Stromal cell of bone marrow (primary cell): Measurements from ENCODE around the gene RTRAF.
A peak's percentile ranks its signal among the peaks of the same experiment; 100 is the strongest.

ENCODE experiments used
- DNase-seq: peaks from one replicate; pipeline ENCODE4 v3.0.0-alpha.2; 2012; ENCODE audit warnings: low read depth

RTRAF gene

DNA sequence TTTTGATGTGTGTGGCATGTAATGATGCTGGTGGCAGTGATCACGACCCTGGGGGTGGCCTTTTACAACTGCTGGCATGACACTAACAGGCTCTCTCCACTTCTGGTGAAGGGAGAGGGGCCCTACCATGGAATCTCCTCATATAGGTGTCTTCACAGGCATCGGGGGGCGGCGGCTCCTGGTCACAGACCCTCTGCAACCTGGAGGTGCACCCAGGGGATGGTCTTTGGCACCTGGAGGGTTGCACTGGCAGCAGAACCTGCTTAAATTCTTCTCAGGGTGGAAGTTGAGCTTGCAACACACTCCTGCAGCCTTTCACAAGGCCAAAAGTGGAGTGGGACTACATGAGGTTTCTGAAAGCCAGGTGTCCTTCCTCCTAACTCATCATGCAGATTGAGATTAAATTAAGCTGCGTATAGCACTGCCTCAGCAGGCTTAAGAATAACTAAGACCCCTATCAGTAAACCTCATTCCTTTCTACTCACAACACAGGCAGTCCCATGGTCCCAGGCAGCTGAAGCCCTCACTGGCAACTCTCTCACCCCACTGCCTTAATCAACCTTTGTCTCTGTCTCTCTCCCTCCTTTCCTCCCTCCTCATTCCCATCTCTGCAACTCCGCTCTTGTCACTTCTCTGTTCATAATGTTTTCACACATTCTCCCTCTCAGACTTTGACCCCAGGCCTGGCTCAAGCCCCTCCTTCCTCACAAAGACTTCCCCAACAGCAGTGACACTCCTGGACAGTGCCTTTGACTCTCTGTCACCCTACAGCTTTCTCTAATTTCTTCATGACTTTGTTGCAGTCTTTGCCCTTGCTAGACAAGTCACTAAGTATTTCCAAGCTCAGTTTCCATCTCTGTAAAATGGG is 60.6 kb downstream of the RTRAF start:
- no peak for DNase-seq

DNA sequence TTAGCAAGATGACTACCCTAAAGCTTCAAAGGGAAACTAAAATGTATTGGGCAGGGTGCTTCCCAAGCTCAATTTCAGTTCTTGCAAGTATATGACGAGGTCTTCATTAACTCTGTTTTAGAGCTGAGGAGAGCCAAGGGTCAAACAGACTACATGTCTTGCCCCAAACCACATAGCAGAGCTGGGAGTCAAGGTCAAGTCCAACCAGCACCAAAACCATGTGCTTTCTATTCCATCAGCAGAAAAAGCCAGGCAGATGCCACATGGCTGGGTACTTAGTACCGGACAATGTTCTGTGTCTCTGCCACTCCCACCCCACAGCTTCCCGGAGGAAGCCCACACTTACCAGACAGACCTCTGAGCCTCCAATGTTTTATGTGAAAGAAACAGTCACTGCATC is 61.9 kb downstream of the RTRAF start:
- no peak for DNase-seq

DNA sequence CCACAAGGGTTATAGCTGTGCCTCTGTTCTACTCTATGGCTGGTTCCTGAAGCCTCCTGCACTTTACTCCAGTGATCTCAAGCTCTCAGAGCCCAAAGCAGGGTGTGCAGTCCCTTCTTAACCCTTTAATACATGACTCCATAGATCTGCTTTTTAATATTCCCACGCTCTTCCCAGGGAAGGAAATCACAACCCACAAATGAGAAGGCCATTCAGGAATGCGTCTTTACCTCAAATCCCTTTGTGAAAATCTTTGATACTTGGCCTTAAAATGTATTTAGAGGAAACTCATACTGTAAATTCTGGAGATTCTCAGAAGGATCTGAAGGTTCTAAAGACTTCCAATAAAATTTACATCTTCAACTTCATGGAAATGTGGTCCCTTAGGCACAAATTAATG is 62.5 kb downstream of the RTRAF start:
- DNase-seq, result no peak

DNA sequence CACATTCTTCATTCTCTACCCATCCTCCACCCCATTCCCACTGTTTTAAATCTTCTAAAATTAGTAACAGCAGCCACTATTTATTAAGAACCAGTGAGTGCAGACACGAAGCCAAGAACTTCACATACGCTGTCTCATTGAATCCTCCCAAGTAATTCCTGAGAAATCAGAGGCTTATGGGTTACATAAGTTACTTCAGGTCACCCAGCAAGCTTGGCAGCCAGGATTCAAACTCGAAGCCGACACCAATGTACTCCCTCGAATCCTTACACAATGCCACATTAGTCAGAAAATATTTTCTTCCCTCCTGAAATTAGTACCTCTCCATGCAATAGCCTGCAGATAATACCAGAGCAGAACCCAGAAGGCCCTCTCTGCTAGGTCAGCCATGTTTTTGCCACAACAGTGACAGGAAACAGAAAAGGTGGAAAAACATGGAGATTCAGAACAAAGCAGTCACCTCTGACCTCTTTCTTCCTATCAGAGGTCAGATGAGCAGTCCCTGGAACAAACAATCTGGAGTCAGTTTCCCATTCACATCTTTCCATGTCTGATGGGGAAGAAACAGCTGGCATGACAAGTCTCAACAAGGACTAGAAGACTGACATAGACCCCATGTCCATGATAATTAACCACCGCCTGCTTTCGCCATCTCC is 63.1 kb downstream of the RTRAF start:
- DNase-seq, result peak; percentile 72

DNA sequence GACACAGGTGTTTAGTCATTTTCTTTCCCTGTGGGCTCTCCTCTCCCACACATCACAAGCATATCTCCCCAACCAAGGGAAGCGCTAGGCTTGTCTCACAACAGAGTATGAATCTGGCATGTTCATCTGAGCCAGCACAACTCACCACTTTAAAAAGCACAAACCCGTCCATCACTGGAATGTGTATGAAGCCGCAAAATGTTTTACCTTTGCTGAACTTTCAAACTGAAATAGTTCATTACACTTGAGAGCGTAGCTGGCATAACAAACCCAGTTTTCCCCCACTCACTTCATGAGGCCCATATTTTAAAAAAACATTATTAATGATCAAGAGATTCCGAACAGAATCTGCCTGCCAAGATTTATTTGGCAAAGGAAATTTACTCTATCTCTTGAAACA is 63.7 kb downstream of the RTRAF start:
- DNase-seq, result no peak

DNA sequence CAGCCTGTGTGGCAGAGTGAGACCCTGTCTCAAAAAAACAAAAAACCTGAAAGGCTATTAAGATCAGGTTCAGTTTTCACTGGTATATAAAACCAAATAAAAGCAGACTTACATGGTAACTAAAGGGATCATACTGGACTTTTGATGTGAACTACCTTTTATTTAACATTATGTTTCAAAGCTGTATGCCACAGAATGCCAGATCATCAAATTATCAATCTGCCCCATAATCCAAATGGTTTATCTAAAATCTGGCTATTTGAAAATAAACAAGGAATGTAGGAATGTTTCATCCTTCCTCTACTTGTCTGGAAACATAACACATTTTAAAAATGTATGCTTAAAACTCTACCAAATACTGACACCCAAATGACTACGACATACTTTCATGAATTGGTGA is 65.3 kb downstream of the RTRAF start:
- DNase-seq, result no peak

DNA sequence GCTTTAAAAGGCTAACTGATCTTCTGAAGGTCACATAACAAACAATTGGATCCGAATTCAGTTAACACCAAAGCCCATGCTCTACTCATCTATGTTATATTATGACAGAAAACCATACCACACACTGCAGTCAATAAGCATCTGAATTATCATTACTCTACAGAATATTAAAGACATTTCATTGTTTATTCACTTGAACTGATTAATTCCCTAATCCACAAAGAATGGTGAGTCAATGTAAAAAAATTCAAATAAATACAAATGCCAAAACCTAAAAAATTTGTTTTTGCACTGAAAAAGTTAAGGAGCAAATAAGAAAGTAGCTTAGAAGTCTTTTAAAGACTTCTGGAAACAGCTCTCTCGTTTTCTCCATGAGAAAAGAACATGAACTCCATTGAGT is 65.8 kb downstream of the RTRAF start:
- DNase-seq, result no peak

DNA sequence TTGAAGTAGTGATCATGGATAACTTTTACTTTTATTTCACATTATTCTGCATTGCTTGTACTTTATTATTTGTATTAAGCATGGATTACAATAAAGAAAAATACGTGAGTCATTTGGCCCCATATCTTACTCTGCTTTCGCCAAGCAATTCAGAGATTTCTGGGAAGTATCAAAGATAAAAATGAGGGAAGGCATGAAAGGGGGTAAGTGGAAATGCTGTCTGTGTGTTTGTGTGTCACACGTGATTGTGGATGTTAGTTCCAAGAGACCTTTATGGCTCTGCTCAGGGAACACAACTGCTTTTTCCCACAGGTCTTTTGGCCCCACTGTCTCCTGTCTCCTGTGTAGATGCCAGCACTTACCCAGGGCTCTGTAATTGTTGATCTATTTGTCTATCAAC is 69.0 kb downstream of the RTRAF start:
- no peak for DNase-seq

DNA sequence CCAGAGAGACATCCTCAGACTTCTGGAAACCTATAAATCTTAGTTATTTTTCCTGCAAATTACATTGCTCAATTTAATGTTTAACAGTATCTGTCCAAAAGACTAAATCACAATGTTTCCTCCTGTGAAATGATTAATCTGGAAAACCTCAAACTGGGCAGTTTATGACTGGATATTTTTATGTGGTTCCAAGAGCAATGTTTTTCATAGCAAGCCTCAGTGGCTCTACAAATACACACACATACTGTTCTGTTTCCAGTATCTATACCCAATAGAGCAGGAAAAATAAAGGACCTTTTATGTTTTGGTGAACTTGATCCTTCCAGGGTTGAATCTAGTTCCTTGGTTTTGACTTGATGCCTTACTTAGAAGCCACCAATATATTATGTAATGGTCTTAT is 70.3 kb downstream of the RTRAF start:
- DNase-seq, result no peak

DNA sequence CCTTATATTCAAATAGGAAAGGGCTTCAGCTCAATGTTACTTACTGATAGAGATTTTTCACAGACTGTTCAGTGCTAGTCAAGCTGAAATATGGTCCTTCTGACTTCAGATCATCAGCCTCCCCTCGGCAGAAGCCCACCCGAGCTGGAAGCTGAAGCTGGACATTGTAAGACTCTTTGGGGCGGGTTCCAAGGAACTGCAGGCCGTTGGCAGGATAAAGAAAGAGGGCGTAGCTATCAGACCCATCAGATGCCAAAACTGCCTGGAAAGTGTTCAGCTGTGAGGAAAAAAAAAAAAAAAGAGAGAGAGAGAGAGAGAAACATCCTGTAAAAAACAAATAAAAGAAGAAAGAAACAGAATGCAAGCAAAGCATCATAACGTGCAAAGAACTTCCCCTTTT is 70.7 kb downstream of the RTRAF start:
- DNase-seq, result no peak
